PC-3 (cell line): ENCODE results near the gene MFNG. TPM values are rescaled to one million over a fixed set of nuclear protein-coding genes. Genes with fewer than 3 reads are reported as not detected.
A peak's percentile ranks its signal among the peaks of the same experiment; 100 is the strongest.

Source experiments
- ATAC-seq: fragments of 200-7000 bp; cut with Tn5 transposase; 2 replicates; pipeline ENCODE4 v1.9.1; 2020; ENCODE audit warnings: mild to moderate bottlenecking, moderate library complexity
- BruUV-seq: library from RNA; stranded (reverse); fragments of 400-500 nt; replicated peaks from 2 replicates; lab custom pipeline; 2021; lab: Mats Ljungman, UMichigan
- CTCF ChIA-PET: fragments of 300-600 bp; sonication (Branson Sonifier 250); formaldehyde crosslinking; loops from one replicate; lab custom pipeline; 2022; ENCODE audit warnings: antibody characterized with exemption; lab: Charles Lee
- POLR2A ChIA-PET: fragments of 300-600 bp; sonication (Branson Sonifier 250); formaldehyde crosslinking; loops from one replicate; lab custom pipeline; 2022; ENCODE audit warnings: antibody characterized with exemption; ENCODE audit not compliant: unreplicated experiment; lab: Charles Lee
- DNase-seq: peaks from one replicate; pipeline ENCODE4 v3.0.0-alpha.2; 2015
- H2AFZ ChIP-seq: fragments of 300-600 bp; sonication (generic); 2 replicates; pipeline ENCODE4 v1.6.0; 2016; ENCODE audit warnings: antibody characterized with exemption, low read length
- H3F3A ChIP-seq: fragments of 300-600 bp; sonication (generic); one replicate; pipeline ENCODE4 v1.6.0; 2017; ENCODE audit warnings: antibody characterized with exemption, low read length, control low read depth, mild to moderate bottlenecking; ENCODE audit not compliant: unreplicated experiment
- H3K27ac ChIP-seq: fragments of 300-600 bp; sonication (generic); 2 replicates; pipeline ENCODE4 v1.5.1; 2016; ENCODE audit warnings: mild to moderate bottlenecking, low read length
- H3K27me3 ChIP-seq: fragments of 300-600 bp; sonication (generic); 2 replicates; pipeline ENCODE4 v1.6.1; 2016; ENCODE audit warnings: low read length, mixed read lengths
- H3K36me3 ChIP-seq: fragments of 300-600 bp; sonication (generic); 2 replicates; pipeline ENCODE4 v1.6.1; 2016; ENCODE audit warnings: low read depth, mixed run types, low read length, mixed read lengths
- H3K4me1 ChIP-seq: fragments of 300-600 bp; sonication (generic); 2 replicates; pipeline ENCODE4 v1.5.1; 2016; ENCODE audit warnings: low read length; ENCODE audit not compliant: insufficient read depth
- H3K4me2 ChIP-seq: fragments of 300-600 bp; sonication (generic); 2 replicates; pipeline ENCODE4 v1.6.0; 2016; ENCODE audit warnings: low read length
- H3K4me3 ChIP-seq: fragments of 300-600 bp; sonication (generic); 2 replicates; pipeline ENCODE4 v1.5.1; 2016; ENCODE audit warnings: mild to moderate bottlenecking, low read length, mixed read lengths
- H3K79me2 ChIP-seq: fragments of 300-600 bp; sonication (generic); 2 replicates; pipeline ENCODE4 v1.6.1; 2017; ENCODE audit warnings: low read length, mixed read lengths
- H3K9ac ChIP-seq: fragments of 300-600 bp; sonication (generic); 2 replicates; pipeline ENCODE4 v1.6.0; 2016; ENCODE audit warnings: mild to moderate bottlenecking, low read length
- H3K9me2 ChIP-seq: fragments of 300-600 bp; sonication (generic); replicated peaks from 2 replicates; pipeline ENCODE4 v1.6.1; 2016; ENCODE audit warnings: mixed run types, low read length, mixed read lengths
- H3K9me3 ChIP-seq: fragments of 300-600 bp; sonication (generic); 2 replicates; pipeline ENCODE4 v1.6.1; 2016; ENCODE audit warnings: low read length, mixed read lengths
- H4K20me1 ChIP-seq: fragments of 300-600 bp; sonication (generic); 2 replicates; pipeline ENCODE4 v1.6.1; 2016; ENCODE audit warnings: low read length, mixed read lengths
- EZH2 ChIP-seq: fragments of 300-600 bp; sonication (generic); IDR thresholded peaks from one replicate; pipeline ENCODE4 v1.6.1; 2017; ENCODE audit warnings: antibody characterized with exemption, mild to moderate bottlenecking, low read length; ENCODE audit not compliant: unreplicated experiment
- EZH2phosphoT487 ChIP-seq: fragments of 300-600 bp; sonication (generic); IDR thresholded peaks from 2 replicates; pipeline ENCODE4 v1.6.1; 2018; ENCODE audit warnings: mild to moderate bottlenecking, antibody characterized with exemption, low read length, borderline replicate concordance
- intact Hi-C: fragments of 100-400 bp; cut with micrococcal nuclease; formaldehyde crosslinking; loops from 2 replicates; pipeline ENCODE4 v1.9.0; 2023
- total RNA-seq: library from RNA; depleted of rRNA; stranded (reverse); fragments of >200 nt; gene quantifications from 2 replicates; pipeline ENCODE4 v1.2.3, GENCODE V29; 2014
- TF ChIP-seq, protein P1 (sequence below): fragments of 300-600 bp; sonication (generic); conservative IDR thresholded peaks from 2 replicates; pipeline ENCODE4 v1.5.1; 2017; ENCODE audit warnings: antibody characterized with exemption, low read depth, mild to moderate bottlenecking, low read length

MFNG gene
- total RNA-seq, 1 experiment from 2014 or later: 1.7 TPM

DNA sequence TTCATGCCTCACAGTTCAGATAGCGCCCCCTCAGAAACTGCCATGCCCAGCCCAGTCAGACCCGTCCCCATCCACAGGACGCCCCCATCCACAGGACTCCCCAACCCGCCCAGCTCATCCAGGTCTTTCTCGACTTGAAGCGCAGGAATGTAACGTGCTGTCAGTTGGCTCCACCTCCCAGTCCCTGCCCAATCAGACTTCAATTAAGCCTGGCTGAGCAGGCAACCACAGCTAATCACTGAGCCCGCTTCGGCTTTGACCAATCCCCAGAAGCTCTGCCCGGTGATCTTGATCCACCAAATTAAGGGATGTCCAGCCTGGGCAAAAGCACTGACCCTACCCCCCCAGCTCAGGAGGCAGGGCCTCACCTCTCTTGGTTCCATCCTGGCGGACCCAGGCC is 10.5 kb upstream of the MFNG start:
- Histone ChIP-seq H3K4me3 (no peak overlapping the region), H3K9ac (no peak overlapping the region), H3K36me3 (peaks cover 5% of the 10 kb centered on the region; the same call in 1 of the 2 replicates), H4K20me1 (no peaks in the 10 kb centered on the region), H2AFZ (no peak overlapping the region), H3K27me3 (no peaks in the 10 kb centered on the region), H3K79me2 (no peaks in the 10 kb centered on the region; the same call in 1 of the 2 replicates), H3K9me2 (no peaks in the 10 kb centered on the region), H3K4me2 (peak overlapping the region; percentile 23; the same call in 1 of the 2 replicates), H3K4me1 (peaks cover 29% of the 10 kb centered on the region), H3K27ac (peak overlapping the region; percentile 64), H3K9me3 (no peaks in the 10 kb centered on the region), H3F3A (peaks cover 4% of the 10 kb centered on the region)
- intact Hi-C loops: no loop called here
- peak; percentile 4; the same call in 1 of the 2 replicates for ATAC-seq
- TF ChIP-seq, protein P1, sequence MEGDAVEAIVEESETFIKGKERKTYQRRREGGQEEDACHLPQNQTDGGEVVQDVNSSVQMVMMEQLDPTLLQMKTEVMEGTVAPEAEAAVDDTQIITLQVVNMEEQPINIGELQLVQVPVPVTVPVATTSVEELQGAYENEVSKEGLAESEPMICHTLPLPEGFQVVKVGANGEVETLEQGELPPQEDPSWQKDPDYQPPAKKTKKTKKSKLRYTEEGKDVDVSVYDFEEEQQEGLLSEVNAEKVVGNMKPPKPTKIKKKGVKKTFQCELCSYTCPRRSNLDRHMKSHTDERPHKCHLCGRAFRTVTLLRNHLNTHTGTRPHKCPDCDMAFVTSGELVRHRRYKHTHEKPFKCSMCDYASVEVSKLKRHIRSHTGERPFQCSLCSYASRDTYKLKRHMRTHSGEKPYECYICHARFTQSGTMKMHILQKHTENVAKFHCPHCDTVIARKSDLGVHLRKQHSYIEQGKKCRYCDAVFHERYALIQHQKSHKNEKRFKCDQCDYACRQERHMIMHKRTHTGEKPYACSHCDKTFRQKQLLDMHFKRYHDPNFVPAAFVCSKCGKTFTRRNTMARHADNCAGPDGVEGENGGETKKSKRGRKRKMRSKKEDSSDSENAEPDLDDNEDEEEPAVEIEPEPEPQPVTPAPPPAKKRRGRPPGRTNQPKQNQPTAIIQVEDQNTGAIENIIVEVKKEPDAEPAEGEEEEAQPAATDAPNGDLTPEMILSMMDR: no peak
- TF ChIP-seq EZH2phosphoT487: no peak
- no peak for TF ChIP-seq EZH2
- POLR2A ChIA-PET: no interaction called here
- DNase-seq: no peak
- BruUV-seq: no TSS peak
- CTCF ChIA-PET: no interaction called here

GRCh38 chr22:37493979-37494378 is 7.8 kb upstream of the MFNG start:
- ATAC-seq (no peak), DNase-seq (no peak)
- Histone ChIP-seq H3K36me3 (peaks cover 5% of the 10 kb centered on the region; the same call in 1 of the 2 replicates), H3K4me2 (no peak overlapping the region), H2AFZ (no peak overlapping the region), H3K27ac (no peak overlapping the region), H3F3A (peaks cover 4% of the 10 kb centered on the region), H3K9ac (no peak overlapping the region), H3K4me3 (no peak overlapping the region), H3K9me3 (no peaks in the 10 kb centered on the region), H3K79me2 (no peaks in the 10 kb centered on the region), H3K27me3 (no peaks in the 10 kb centered on the region), H3K9me2 (no peaks in the 10 kb centered on the region), H3K4me1 (peaks cover 18% of the 10 kb centered on the region), H4K20me1 (no peaks in the 10 kb centered on the region)
- POLR2A ChIA-PET: no interaction called here
- BruUV-seq: no TSS peak
- CTCF ChIA-PET: no interaction called here
- TF ChIP-seq EZH2phosphoT487 (no peak), EZH2 (no peak)
- TF ChIP-seq, protein P1: no peak
- intact Hi-C loops: no loop called here
